ENCODE results near the gene PFN1.
A peak's percentile ranks its signal among the peaks of the same experiment; 100 is the strongest.

PFN1 gene

DNA sequence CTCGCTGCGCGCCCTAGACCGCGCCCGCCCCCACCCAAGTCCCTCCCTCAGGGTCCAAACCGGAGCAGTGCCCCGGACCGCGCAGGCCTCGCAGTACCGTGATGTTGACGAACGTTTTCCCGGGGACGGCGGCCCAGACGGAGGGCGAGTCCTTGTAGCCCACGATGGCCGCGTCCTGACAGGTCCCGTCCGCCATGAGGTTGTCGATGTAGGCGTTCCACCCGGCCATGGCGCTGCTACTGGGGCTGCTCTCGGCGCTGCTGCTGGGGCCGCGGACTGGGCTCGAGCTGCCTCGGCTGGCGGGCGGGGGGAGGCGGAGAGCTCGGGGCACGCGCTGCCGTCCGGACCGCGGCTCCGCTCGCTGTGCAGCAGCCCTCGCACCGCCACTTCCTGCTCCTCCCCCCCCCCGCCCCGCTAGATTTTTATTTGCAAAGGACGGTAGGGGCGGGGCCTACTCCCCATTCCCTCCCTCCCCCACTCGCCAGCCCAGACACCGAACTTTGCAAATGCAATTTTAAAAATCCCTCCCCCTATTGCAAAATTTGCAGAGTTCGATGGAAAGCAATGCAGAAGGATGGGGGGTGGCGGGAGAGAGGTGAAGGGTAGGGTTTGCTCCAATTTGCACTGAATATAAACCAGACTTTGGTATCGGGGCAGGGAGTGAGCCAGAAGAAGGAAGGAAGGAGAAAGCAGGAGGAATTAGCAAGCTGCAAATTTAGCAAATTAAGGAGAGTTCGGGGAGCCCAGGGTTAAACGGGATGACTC lies at the start of gene PFN1:
Gene PFN1 (minus strand): TSS at position 365 of the 765 bp plus-strand sequence. CDS start 136 bp downstream, at position 229.
- peak; percentile 98 for DNase-seq

DNA sequence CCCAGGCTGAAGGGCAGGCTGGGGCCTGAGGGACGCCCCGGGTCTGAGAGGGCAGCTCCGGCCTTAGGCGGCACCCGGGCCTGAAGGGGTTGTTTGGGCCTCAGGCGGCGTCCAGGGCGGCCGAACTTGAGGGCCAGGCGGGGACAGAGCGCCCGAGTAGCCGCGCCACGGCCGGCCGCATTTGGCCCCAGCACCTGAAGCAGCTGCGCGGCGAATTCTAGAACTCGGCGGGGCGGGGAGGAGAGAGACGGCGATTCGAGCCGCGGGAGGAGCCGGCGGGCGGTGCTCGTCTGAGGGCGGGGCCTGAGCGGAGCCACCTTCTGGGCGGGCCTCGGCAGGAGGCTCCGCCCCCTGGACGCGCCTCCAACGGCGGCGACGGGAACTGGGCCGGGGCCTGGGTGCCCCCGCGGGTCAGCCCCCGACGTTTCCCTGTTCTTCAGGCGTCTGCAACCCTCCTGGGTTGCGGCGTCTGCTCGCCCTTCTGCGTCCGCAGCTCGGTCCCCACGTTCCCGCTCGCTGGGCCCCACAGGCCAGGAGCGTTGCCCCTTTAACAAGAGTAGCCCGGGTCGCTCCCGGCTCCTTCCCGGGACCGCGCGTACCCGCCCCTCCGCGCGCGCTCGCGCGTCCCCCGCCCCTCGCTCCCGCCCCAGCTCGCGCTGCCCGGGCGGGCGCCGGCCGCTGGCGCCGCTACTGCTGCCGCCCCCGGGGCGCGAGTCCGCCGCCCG lies 49.1 kb upstream of the PFN1 start, which contains the start of the genes INCA1 and KIF1C:
Gene INCA1 (minus strand): TSS at position 221 of the 725 bp plus-strand sequence. CDS start 3,085 bp downstream, outside the sequence.
Gene KIF1C (plus strand): TSS at position 649 of the 725 bp plus-strand sequence. CDS start 2,297 bp downstream, outside the sequence.
- peak; percentile 94 for DNase-seq

DNA sequence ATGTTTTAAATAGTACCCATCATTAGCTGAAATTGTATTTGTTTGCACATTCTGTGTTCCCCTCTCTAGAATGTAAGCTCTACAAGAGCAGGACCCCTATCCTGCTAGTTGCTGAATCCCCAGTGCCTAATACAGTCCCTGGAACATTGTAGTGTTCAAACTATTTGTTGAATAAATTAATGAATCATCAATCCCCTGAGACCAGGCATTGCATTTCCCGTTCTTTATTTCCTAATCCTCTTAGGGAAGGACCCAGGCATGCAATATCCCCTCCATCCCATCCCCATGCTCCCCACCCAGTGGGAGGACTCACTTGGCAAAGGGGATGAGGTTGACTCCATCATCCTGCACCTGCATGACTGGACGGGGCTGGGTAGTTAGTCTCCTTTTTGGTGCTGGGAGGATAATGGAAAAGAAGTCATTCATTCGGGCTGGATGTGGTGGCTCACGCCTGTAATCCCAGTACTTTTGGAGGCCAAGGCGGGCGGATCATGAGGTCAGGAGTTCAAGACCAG lies 45.8 kb upstream of the PFN1 start:
- no peak for DNase-seq

- DNase-seq = peak; percentile 31
Measured at GRCh38 chr17:4987767-4988567, 39.6 kb upstream of the PFN1 start.

- DNase-seq = peak; percentile 94
Measured at GRCh38 chr17:4986951-4987766, 38.8 kb upstream of the PFN1 start, which contains the start of gene CAMTA2. TSS of gene CAMTA2 (minus strand) at chr17:4987675. CDS start at chr17:4986222, 1,453 bp downstream.

- DNase-seq = no peak
Measured at GRCh38 chr17:4986403-4986802, 38.1 kb upstream of the PFN1 start.

DNA sequence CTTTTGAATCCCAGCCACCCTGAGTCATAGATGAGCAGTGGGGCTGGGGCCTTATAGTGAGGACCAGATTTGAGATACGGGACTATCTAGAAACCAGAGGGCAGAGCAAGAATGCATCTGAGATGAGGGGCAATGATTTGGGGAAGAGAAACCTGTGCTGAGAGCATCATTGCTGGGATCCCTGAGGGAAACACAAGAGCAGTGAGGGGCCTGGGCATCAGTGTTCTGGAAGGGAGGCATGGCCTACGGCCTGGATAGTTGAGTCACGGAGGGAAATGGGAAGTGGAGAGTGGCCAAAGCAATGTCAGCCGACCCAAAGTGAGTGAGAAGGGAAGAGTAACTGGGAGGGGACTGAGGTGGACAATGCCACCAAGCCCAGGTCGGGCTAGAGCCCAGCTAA lies 34.0 kb upstream of the PFN1 start:
- no peak for DNase-seq

DNA sequence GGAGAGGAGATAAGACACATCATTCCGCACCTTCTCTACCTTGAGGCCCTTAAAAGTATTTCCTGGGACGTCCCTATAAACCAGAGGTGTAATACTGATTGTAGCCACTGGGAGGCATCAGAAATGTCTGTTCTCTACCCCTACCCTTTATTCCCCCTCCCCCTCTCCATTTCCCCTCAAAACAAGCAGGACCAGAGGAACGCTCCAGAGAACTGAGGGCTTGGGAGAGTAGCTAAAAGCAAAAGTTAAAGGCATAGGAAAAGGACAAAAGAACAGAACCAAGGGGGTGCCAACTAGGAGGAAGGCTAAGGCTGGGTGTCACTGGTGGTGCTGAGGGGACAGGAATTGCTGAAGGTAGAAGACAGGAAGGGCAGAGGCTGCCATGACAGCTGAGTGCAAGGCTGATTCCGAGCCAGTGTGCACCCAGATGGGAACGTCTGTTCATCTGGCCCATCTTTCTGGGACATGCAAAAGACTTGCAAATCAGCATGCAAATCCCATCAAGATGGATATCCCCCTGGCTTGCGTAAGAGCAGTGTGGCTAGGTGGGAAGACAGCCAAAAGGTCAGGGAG lies 32.4 kb upstream of the PFN1 start:
- peak; percentile 76 for DNase-seq

- peak; percentile 69 for DNase-seq
Measured at GRCh38 chr17:4978726-4979125, 30.4 kb upstream of the PFN1 start.

- DNase-seq = no peak
Measured at GRCh38 chr17:4974115-4974670, 25.9 kb upstream of the PFN1 start.

DNA sequence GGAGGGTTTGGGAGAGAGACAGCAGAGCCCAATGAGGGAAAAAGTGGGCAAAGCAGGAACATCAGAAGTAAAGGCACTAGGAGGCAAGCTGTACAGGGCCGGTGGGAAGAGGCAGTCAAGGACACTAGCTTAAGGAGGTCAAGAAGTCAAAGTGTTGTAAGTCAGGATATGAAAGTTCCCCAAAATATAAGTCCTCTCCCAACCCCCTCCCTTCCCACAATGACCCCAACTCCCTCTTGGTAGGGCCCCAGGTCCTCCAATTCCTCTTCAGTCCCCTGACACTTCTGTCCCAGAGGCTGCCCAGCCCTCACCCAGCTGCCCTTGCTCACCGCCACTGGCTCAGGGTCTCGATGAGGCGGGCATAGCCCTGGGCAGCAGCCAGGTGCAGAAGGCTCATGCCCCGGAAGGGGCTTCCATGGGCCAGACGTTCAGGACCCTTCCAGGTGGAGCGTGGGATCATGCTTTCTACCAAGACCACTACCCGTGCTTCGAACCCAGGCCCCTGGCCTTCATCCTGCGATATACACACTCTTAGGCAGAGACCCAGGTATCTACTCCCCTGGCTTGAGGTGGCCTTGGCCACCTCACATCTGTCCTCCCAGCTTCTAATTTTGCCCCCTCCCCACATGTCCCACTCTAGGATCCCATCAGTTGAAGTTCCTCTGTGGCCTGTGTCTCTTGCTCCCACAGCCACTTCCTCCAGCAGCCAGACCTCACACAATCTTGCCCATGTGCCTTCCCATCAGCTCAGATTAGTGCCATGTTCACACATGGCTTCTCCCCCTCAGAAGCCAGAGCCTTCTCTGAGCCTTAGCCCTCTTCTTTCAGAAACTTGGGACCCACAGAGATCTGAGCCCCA lies 25.2 kb upstream of the PFN1 start:
- DNase-seq = no peak

DNA sequence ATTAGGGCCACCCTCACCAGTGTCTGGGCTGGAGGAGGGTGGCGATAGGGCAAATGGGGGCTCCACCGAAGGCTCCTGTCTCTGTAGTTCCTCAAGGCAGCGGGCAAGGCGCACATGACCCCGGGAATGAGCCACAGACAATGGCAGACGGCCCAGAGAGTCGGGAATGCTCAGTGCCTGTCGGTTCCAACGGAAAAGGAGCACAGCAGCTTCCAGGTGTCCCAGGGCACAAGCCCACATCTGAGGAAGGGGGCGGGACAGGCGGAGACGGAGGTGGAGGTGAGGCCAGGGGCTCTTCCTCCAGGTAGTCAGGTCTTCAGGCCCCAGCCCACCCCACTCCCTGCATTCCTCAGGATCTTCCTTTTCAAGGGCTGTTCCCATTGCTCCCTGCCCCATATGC lies 24.4 kb upstream of the PFN1 start:
- no peak for DNase-seq

- no peak for DNase-seq
Measured at GRCh38 chr17:4972322-4972721, 24.0 kb upstream of the PFN1 start.

DNA sequence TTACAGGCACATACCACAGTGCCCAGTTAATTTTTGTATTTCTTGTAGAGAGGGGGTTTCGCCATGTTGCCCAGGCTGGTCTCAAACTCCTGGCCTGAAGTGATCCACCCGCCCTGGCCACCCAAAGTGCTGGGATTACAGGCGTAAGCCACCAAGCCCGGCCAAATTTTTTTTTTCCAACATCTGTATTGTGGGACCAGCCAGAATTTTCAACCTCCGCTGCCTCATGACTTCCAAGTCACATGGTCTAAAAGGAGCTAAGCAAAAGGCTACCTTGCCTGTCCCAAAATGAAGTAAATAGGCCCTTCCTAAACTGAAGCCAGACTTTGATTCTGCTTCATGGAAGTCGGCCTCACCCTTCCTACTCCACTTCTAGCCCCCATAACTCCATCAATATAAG lies 23.5 kb upstream of the PFN1 start:
- DNase-seq = no peak

- DNase-seq = no peak
Measured at GRCh38 chr17:4970273-4970672, 21.9 kb upstream of the PFN1 start.

- no peak for DNase-seq
Measured at GRCh38 chr17:4969551-4970173, 21.3 kb upstream of the PFN1 start.

GRCh38 chr17:4969047-4969550 lies 20.8 kb upstream of the PFN1 start:
- DNase-seq = no peak

DNA sequence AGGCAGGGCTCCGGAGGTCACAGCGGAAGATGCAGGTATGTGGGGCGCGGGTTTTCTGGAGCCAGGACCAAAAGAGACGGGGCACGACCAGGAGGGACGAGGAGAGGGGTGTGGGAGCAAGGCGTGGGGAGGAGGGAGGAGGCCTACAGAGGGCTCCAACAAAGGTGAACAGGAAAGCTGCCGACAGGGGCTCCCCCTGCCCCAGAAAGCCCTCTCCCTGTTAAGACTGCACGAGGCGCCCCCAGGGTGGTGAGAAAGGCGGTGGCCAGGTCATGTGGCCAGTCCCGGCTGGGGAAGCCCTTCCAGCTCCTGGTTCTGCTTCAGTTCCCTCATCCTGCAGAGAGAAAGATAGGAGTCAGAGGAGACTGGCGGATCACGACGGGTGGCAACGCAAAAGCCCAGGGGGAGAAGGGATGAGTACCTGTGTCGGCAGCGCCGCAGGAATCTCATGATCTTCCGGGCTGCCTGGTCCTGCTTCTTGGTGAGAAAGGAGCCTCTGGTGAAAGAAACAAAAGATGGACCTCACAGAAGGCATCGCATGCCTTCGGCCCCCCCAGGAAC lies 20.2 kb upstream of the PFN1 start:
- DNase-seq = no peak
